Measurements from ENCODE around the gene ADAMTS7.

- TF ChIP-seq, protein P1, sequence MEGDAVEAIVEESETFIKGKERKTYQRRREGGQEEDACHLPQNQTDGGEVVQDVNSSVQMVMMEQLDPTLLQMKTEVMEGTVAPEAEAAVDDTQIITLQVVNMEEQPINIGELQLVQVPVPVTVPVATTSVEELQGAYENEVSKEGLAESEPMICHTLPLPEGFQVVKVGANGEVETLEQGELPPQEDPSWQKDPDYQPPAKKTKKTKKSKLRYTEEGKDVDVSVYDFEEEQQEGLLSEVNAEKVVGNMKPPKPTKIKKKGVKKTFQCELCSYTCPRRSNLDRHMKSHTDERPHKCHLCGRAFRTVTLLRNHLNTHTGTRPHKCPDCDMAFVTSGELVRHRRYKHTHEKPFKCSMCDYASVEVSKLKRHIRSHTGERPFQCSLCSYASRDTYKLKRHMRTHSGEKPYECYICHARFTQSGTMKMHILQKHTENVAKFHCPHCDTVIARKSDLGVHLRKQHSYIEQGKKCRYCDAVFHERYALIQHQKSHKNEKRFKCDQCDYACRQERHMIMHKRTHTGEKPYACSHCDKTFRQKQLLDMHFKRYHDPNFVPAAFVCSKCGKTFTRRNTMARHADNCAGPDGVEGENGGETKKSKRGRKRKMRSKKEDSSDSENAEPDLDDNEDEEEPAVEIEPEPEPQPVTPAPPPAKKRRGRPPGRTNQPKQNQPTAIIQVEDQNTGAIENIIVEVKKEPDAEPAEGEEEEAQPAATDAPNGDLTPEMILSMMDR (IDR thresholded peaks at IDR 0.05): no peak
- no peak for TF ChIP-seq EZH2 (IDR thresholded peaks at IDR 0.05; ENCODE audit: borderline replicate concordance, insufficient read depth, low read depth, low read length, poor library complexity, severe bottlenecking)
Observed at GRCh38 chr15:78715930-78716329, 95.3 kb downstream of the ADAMTS7 start.

Data from B cell (primary cell).